Endodermal cell (in vitro differentiated cells): ENCODE results near the gene DIRAS3. TPM values are rescaled to one million over a fixed set of nuclear protein-coding genes. Genes with fewer than 3 reads are reported as not detected.

Experiments
- DNase-seq: peaks from one replicate; pipeline ENCODE4 v3.0.0-alpha.2; 2017
- H3K27ac ChIP-seq: 2 replicates; pipeline ENCODE4 v1.5.1; 2013; ENCODE audit warnings: mild to moderate bottlenecking, low read depth, low read length, moderate library complexity
- H3K27me3 ChIP-seq: 2 replicates; pipeline ENCODE4 v1.6.1; 2013; ENCODE audit warnings: mild to moderate bottlenecking, low read length, moderate library complexity; ENCODE audit not compliant: insufficient read depth, control insufficient read depth, poor library complexity, severe bottlenecking
- H3K36me3 ChIP-seq: 2 replicates; pipeline ENCODE4 v1.7.0; 2013; ENCODE audit warnings: mild to moderate bottlenecking, low read length, moderate library complexity; ENCODE audit not compliant: control insufficient read depth, insufficient read depth
- H3K4me1 ChIP-seq: one replicate; pipeline ENCODE4 v1.7.0; 2013; ENCODE audit warnings: low read length; ENCODE audit not compliant: control insufficient read depth, insufficient read depth
- H3K4me3 ChIP-seq: 2 replicates; pipeline ENCODE4 v1.5.1; 2013; ENCODE audit warnings: mild to moderate bottlenecking, low read length, moderate library complexity
- H3K9ac ChIP-seq: 2 replicates; pipeline ENCODE4 v1.6.1; 2013; ENCODE audit warnings: mild to moderate bottlenecking, low read length, moderate library complexity; ENCODE audit not compliant: poor library complexity, severe bottlenecking; ENCODE audit errors: extremely low read depth
- H3K9me3 ChIP-seq: 2 replicates; pipeline ENCODE4 v1.6.1; 2013; ENCODE audit warnings: mild to moderate bottlenecking, low read length, moderate library complexity; ENCODE audit not compliant: control insufficient read depth
- H3K27ac Mint-ChIP-seq: 2 replicates; pipeline ENCODE4 v1.8.0; 2020; ENCODE audit warnings: mixed read lengths
- H3K27me3 Mint-ChIP-seq: 2 replicates; pipeline ENCODE4 v1.8.0; 2021; ENCODE audit warnings: mild to moderate bottlenecking, mixed read lengths; ENCODE audit not compliant: insufficient read depth
- H3K36me3 Mint-ChIP-seq: 2 replicates; pipeline ENCODE4 v1.8.0; 2020; ENCODE audit warnings: low read depth, mixed read lengths
- H3K4me1 Mint-ChIP-seq: 2 replicates; pipeline ENCODE4 v1.8.0; 2020; ENCODE audit warnings: mixed read lengths
- H3K4me3 Mint-ChIP-seq: 2 replicates; pipeline ENCODE4 v1.8.0; 2020; ENCODE audit warnings: mild to moderate bottlenecking, moderate library complexity, mixed read lengths
- H3K9me3 Mint-ChIP-seq: 2 replicates; pipeline ENCODE4 v1.8.0; 2020; ENCODE audit warnings: mild to moderate bottlenecking, mixed read lengths
- CTCF ChIP-seq: fragments of 200-600 bp; sonication (generic); conservative IDR thresholded peaks from 2 replicates; pipeline ENCODE4 v1.5.0; 2021; ENCODE audit warnings: antibody characterized with exemption, mild to moderate bottlenecking
- WGBS, 2 experiments: methylation state at CpG; one replicate each; pipeline versions ENCODE4 v1.1.5 to v1.1.7; 2013; ENCODE audit warnings: missing lambda C conversion rate in 2 of 2, mixed read lengths in 1 of 2; ENCODE audit not compliant: insufficient coverage in 1 of 2, insufficient read length in 1 of 2; 5-methylcytosine and 5-hydroxymethylcytosine counted together
- total RNA-seq, 2 donors: library from RNA; stranded (reverse); fragmentation: NEBNext Ultra II Directional in 1 of 2; extraction: Animal tissue kit (Norgen Biotek cat#: 25700) in 1 of 2; gene quantifications; 2 replicates in 1 of 2; 3 replicates in 1 of 2; pipeline ENCODE4 v1.2.1, GENCODE V29; 2021

Gene DIRAS3
- total RNA-seq, 2 donors from 2014 or later, result 0.35 to 0.84 TPM

- Mint-ChIP-seq H3K27ac (no peak overlapping the region), H3K27me3 (peaks cover 5% of the 10 kb centered on the region), H3K9me3 (no peaks in the 10 kb centered on the region), H3K36me3 (no peaks in the 10 kb centered on the region), H3K4me1 (no peaks in the 10 kb centered on the region), H3K4me3 (no peak overlapping the region)
- Histone ChIP-seq H3K9ac (no peak overlapping the region), H3K4me3 (no peak overlapping the region), H3K36me3 (no peaks in the 10 kb centered on the region), H3K4me1 (no peaks in the 10 kb centered on the region), H3K27ac (no peak overlapping the region), H3K27me3 (no peaks in the 10 kb centered on the region), H3K9me3 (no peaks in the 10 kb centered on the region)
- no peak for TF ChIP-seq CTCF
- WGBS, 2 experiments, result 100% methylated on average over 1 of the region's 1 CpG; no CpG with 5 or more reads in 1 of the 2 experiments
- no peak for DNase-seq
Measured at GRCh38 chr1:68085752-68086151, 35.3 kb upstream of the DIRAS3 start.

GRCh38 chr1:68083686-68084085 lies 33.3 kb upstream of the DIRAS3 start:
- WGBS, 2 experiments, result 0 to 46% methylated on average over 1 to 2 of the region's 2 CpGs
- no peak overlapping the region for H3K4me3 ChIP-seq
- H3K27me3 ChIP-seq, result no peaks in the 10 kb centered on the region
- no peak overlapping the region for H3K4me3 Mint-ChIP-seq
- no peaks in the 10 kb centered on the region for H3K36me3 Mint-ChIP-seq
- H3K27ac Mint-ChIP-seq, result no peak overlapping the region
- no peak for TF ChIP-seq CTCF
- H3K9me3 ChIP-seq, result no peaks in the 10 kb centered on the region
- no peaks in the 10 kb centered on the region for H3K9me3 Mint-ChIP-seq
- peaks cover 4% of the 10 kb centered on the region for H3K4me1 Mint-ChIP-seq
- H3K36me3 ChIP-seq, result no peaks in the 10 kb centered on the region
- no peak for DNase-seq
- H3K27me3 Mint-ChIP-seq, result no peaks in the 10 kb centered on the region
- H3K27ac ChIP-seq, result no peak overlapping the region
- H3K9ac ChIP-seq, result no peak overlapping the region
- H3K4me1 ChIP-seq, result no peaks in the 10 kb centered on the region

- no peak overlapping the region for H3K4me3 Mint-ChIP-seq
- no peaks in the 10 kb centered on the region for H3K27me3 Mint-ChIP-seq
- no peak overlapping the region for H3K9ac ChIP-seq
- peaks cover 4% of the 10 kb centered on the region for H3K4me1 Mint-ChIP-seq
- no peaks in the 10 kb centered on the region for H3K36me3 Mint-ChIP-seq
- H3K4me1 ChIP-seq, result no peaks in the 10 kb centered on the region
- H3K4me3 ChIP-seq, result no peak overlapping the region
- no peak for DNase-seq
- H3K27ac ChIP-seq, result no peak overlapping the region
- no peak for TF ChIP-seq CTCF
- H3K9me3 Mint-ChIP-seq, result no peaks in the 10 kb centered on the region
- H3K36me3 ChIP-seq, result no peaks in the 10 kb centered on the region
- H3K27me3 ChIP-seq, result no peaks in the 10 kb centered on the region
- H3K27ac Mint-ChIP-seq, result no peak overlapping the region
- H3K9me3 ChIP-seq, result no peaks in the 10 kb centered on the region
Measured at GRCh38 chr1:68081775-68082283, 31.4 kb upstream of the DIRAS3 start.
